HEK293T (cell line): ENCODE measurements around the gene AP2B1.
A peak's percentile ranks its signal among the peaks of the same experiment; 100 is the strongest.

Source experiments
- CTCF ChIA-PET: fragments of 350-600 bp; formaldehyde crosslinking; extraction: SDS; loops from one replicate; lab custom pipeline; 2021; ENCODE audit warnings: antibody characterized with exemption, inconsistent platforms; lab: Yijun Ruan, JAX
- POLR2A ChIA-PET: fragments of 350-600 bp; formaldehyde crosslinking; extraction: SDS; loops from one replicate; lab custom pipeline; 2020; ENCODE audit warnings: antibody characterized with exemption, inconsistent platforms; lab: Yijun Ruan, JAX
- DNase-seq: peaks from one replicate; pipeline ENCODE4 v3.0.0; 2012; ENCODE audit warnings: mixed read lengths; ENCODE audit errors: extremely low spot score
- ARNT ChIP-seq: fragments of 450-650 bp; IDR thresholded peaks from 2 replicates; pipeline ENCODE4 v1.6.1; 2017; ENCODE audit warnings: mild to moderate bottlenecking
- BHLHE40 ChIP-seq: fragments of 450-650 bp; IDR thresholded peaks from 2 replicates; pipeline ENCODE4 v1.6.1; 2016; ENCODE audit warnings: mild to moderate bottlenecking, moderate library complexity, borderline replicate concordance
- CTBP1 ChIP-seq: fragments of 450-650 bp; IDR thresholded peaks from 2 replicates; pipeline ENCODE4 v1.6.1; 2016; ENCODE audit warnings: borderline replicate concordance
- ELF4 ChIP-seq: fragments of 450-650 bp; IDR thresholded peaks from 2 replicates; pipeline ENCODE4 v1.6.1; 2017; ENCODE audit warnings: antibody characterized with exemption
- FOXA1 ChIP-seq: fragments of 450-650 bp; IDR thresholded peaks from 2 replicates; pipeline ENCODE4 v1.6.1; 2016; ENCODE audit warnings: mild to moderate bottlenecking
- FOXK2 ChIP-seq: fragments of 450-650 bp; IDR thresholded peaks from 2 replicates; pipeline ENCODE4 v1.6.1; 2016; ENCODE audit warnings: mild to moderate bottlenecking
- FOXM1 ChIP-seq: fragments of 450-650 bp; IDR thresholded peaks from 2 replicates; pipeline ENCODE4 v1.6.1; 2017; ENCODE audit warnings: mild to moderate bottlenecking, borderline replicate concordance
- HDGF ChIP-seq: fragments of 450-650 bp; IDR thresholded peaks from 2 replicates; pipeline ENCODE4 v1.6.1; 2017; ENCODE audit warnings: antibody characterized with exemption, borderline replicate concordance
- L3MBTL2 ChIP-seq: fragments of 450-650 bp; conservative IDR thresholded peaks from 2 replicates; pipeline ENCODE4 v1.6.1; 2016; ENCODE audit warnings: mild to moderate bottlenecking
- LEF1 ChIP-seq: fragments of 450-650 bp; IDR thresholded peaks from 2 replicates; pipeline ENCODE4 v1.6.1; 2017; ENCODE audit warnings: mild to moderate bottlenecking, borderline replicate concordance
- NFRKB ChIP-seq: fragments of 450-650 bp; IDR thresholded peaks from 2 replicates; pipeline ENCODE4 v1.6.1; 2016; ENCODE audit warnings: mild to moderate bottlenecking, moderate library complexity
- PKNOX1 ChIP-seq: fragments of 450-650 bp; IDR thresholded peaks from 2 replicates; pipeline ENCODE4 v1.6.1; 2016
- SP1 ChIP-seq: fragments of 450-650 bp; IDR thresholded peaks from 2 replicates; pipeline ENCODE4 v1.6.1; 2017
- SUZ12 ChIP-seq: fragments of 450-650 bp; IDR thresholded peaks from 2 replicates; pipeline ENCODE4 v1.6.1; 2016; ENCODE audit warnings: mild to moderate bottlenecking
- TARDBP ChIP-seq: fragments of 450-650 bp; IDR thresholded peaks from 2 replicates; pipeline ENCODE4 v1.6.1; 2016
- ZNF384 ChIP-seq: fragments of 450-650 bp; IDR thresholded peaks from 2 replicates; pipeline ENCODE4 v1.6.1; 2016

AP2B1 gene

GRCh38 chr17:35612924-35613521 lies 25.9 kb downstream of the AP2B1 start:
- POLR2A ChIA-PET, result interaction anchor here (0.6 to 3.7 kb wide), 7 partner anchors 24 to 196 kb away, joined by 3 to 18 read pairs (median 4); partner anchors contain the start of genes PEX12 and TAF15
- CTCF ChIA-PET, result interaction anchor here (0.5 to 4.4 kb wide), 17 partner anchors 10 to 981 kb away, joined by 3 to 50 read pairs (median 4); no protein-coding TSS in a partner anchor
- TF ChIP-seq SUZ12, result no peak
- no peak for TF ChIP-seq SP1
- no peak for TF ChIP-seq ARNT
- TF ChIP-seq CTBP1, result no peak
- TF ChIP-seq LEF1, result no peak
- TF ChIP-seq PKNOX1, result no peak
- TF ChIP-seq FOXM1, result no peak
- TF ChIP-seq L3MBTL2, result no peak
- no peak for TF ChIP-seq HDGF
- TF ChIP-seq TARDBP, result no peak
- TF ChIP-seq FOXK2, result no peak
- TF ChIP-seq NFRKB, result no peak
- TF ChIP-seq BHLHE40, result no peak
- no peak for TF ChIP-seq ZNF384
- TF ChIP-seq ELF4, result no peak
- DNase-seq, result peak; percentile 14

- no peak for TF ChIP-seq SUZ12
- no peak for TF ChIP-seq ELF4
- TF ChIP-seq NFRKB, result no peak
- TF ChIP-seq FOXK2, result no peak
- TF ChIP-seq CTBP1, result no peak
- TF ChIP-seq TARDBP, result no peak
- TF ChIP-seq FOXM1, result no peak
- TF ChIP-seq LEF1, result no peak
- TF ChIP-seq BHLHE40, result no peak
- no peak for TF ChIP-seq ZNF384
- POLR2A ChIA-PET, result no interaction called here
- CTCF ChIA-PET, result interaction anchor here (0.6 to 4.4 kb wide), 5 partner anchors 12 to 140 kb away, joined by 3 to 50 read pairs (median 4); no protein-coding TSS in a partner anchor
- no peak for DNase-seq
Measured at GRCh38 chr17:35614810-35615209, 27.7 kb downstream of the AP2B1 start.

- TF ChIP-seq SUZ12, result no peak
- no peak for TF ChIP-seq CTBP1
- no peak for TF ChIP-seq ARNT
- no peak for TF ChIP-seq ZNF384
- TF ChIP-seq L3MBTL2, result no peak
- TF ChIP-seq BHLHE40, result no peak
- TF ChIP-seq ELF4, result no peak
- no peak for TF ChIP-seq FOXK2
- TF ChIP-seq FOXA1, result no peak
- no peak for TF ChIP-seq LEF1
- TF ChIP-seq FOXM1, result no peak
- no peak for TF ChIP-seq PKNOX1
- no peak for TF ChIP-seq NFRKB
- no peak for TF ChIP-seq TARDBP
- TF ChIP-seq HDGF, result no peak
- CTCF ChIA-PET, result interaction anchor here (1.0 kb wide), 1 partner anchor 131 kb away, joined by 3 read pairs; no protein-coding TSS in a partner anchor
- no peak for DNase-seq
- POLR2A ChIA-PET, result no interaction called here
Measured at GRCh38 chr17:35616536-35616935, 29.4 kb downstream of the AP2B1 start.

GRCh38 chr17:35617505-35617904 lies 30.4 kb downstream of the AP2B1 start:
- ChIA-PET CTCF (interaction anchor here (0.9 kb wide), 1 partner anchor 133 kb away, joined by 3 read pairs; no protein-coding TSS in a partner anchor), POLR2A (no interaction called here)
- no peak for DNase-seq
- no peak for TF ChIP-seq BHLHE40
- TF ChIP-seq PKNOX1, result no peak
- no peak for TF ChIP-seq L3MBTL2
- no peak for TF ChIP-seq FOXM1
- no peak for TF ChIP-seq LEF1
- TF ChIP-seq NFRKB, result no peak
- TF ChIP-seq ZNF384, result no peak
- TF ChIP-seq ARNT, result no peak
- no peak for TF ChIP-seq ELF4
- TF ChIP-seq SUZ12, result no peak
- TF ChIP-seq FOXA1, result no peak
- TF ChIP-seq FOXK2, result no peak
- no peak for TF ChIP-seq TARDBP
- no peak for TF ChIP-seq HDGF
- TF ChIP-seq SP1, result no peak
- TF ChIP-seq CTBP1, result no peak

- POLR2A ChIA-PET, result interaction anchor here (0.7 to 0.8 kb wide), 2 partner anchors 30 to 40 kb away, joined by 3 read pairs; partner anchors contain the start of gene PEX12
- no peak for DNase-seq
Measured at GRCh38 chr17:35618628-35619027, 31.5 kb downstream of the AP2B1 start.

More at GRCh38 chr17:35618628-35619027, 31.5 kb downstream of the AP2B1 start:
- CTCF ChIA-PET, result interaction anchor here (2.0 kb wide), 1 partner anchor 129 kb away, joined by 5 read pairs; no protein-coding TSS in a partner anchor
- TF ChIP-seq FOXM1, result no peak
- TF ChIP-seq PKNOX1, result peak; percentile 76
- no peak for TF ChIP-seq CTBP1
- TF ChIP-seq ZNF384, result no peak
- no peak for TF ChIP-seq ELF4
- no peak for TF ChIP-seq L3MBTL2
